HCT116 (cell line): ENCODE measurements around the gene RNF212B. TPM values are rescaled to one million over a fixed set of nuclear protein-coding genes. Genes with fewer than 3 reads are reported as not detected.

ENCODE experiments used
- ATAC-seq: fragments of 200-7000 bp; cut with Tn5 transposase; 2 replicates; pipeline ENCODE4 v1.9.1; 2020; ENCODE audit warnings: mild to moderate bottlenecking, moderate library complexity
- BruUV-seq: library from RNA; stranded (reverse); fragments of 400-500 nt; replicated peaks from 2 replicates; lab custom pipeline; 2021; lab: Mats Ljungman, UMichigan
- CTCF ChIA-PET: fragments of 300-600 bp; sonication (Branson Sonifier 250); formaldehyde crosslinking; loops from one replicate; lab custom pipeline; 2021; ENCODE audit warnings: antibody characterized with exemption; lab: Charles Lee
- POLR2A ChIA-PET: fragments of 300-600, 350-600 bp; sonication (Branson Sonifier 250); formaldehyde crosslinking; loops from one replicate; lab custom pipeline; 2021; ENCODE audit warnings: antibody characterized with exemption; lab: Charles Lee
- RAD21 ChIA-PET, 2 experiments: fragments of 300-600 bp; sonication (Branson Sonifier 250); formaldehyde crosslinking; loops; one replicate each; lab custom pipeline; 2023; ENCODE audit warnings: low total read pairs in 2 of 2; ENCODE audit not compliant: uncharacterized antibody in 2 of 2, unreplicated experiment in 2 of 2, low non-redundant PET in 1 of 2; lab: Charles Lee
- DNase-seq: peaks from one replicate; pipeline ENCODE4 v3.0.0-alpha.2; 2010; ENCODE audit warnings: low read depth, low spot score
- H2AFZ ChIP-seq: fragments of 200-600 bp; shearing (Covaris generic), sonication (generic); 2 replicates; pipeline ENCODE4 v1.6.1; 2017; ENCODE audit warnings: low read depth, mixed run types, mixed read lengths, antibody characterized with exemption, low read length; ENCODE audit not compliant: poor library complexity, severe bottlenecking
- H3K27ac ChIP-seq: 2 replicates; pipeline ENCODE4 v1.5.1; 2012; ENCODE audit warnings: low read depth, low read length
- H3K27me3 ChIP-seq: fragments of 200-600 bp; sonication (generic); 2 replicates; pipeline ENCODE4 v1.6.1; 2016; ENCODE audit warnings: mixed run types, low read length, mixed read lengths; ENCODE audit not compliant: insufficient read depth
- H3K36me3 ChIP-seq, 2 experiments: fragments of 200-500 bp in 1 of 2; fragments of 200-600 bp in 1 of 2; sonication (Bioruptor generic) in 1 of 2; sonication (generic) in 1 of 2; 2 replicates each; pipeline versions ENCODE4 v1.5.1 to v1.6.1; 2014 to 2016; ENCODE audit warnings: low read length in 2 of 2, inconsistent platforms in 1 of 2, mixed read lengths in 1 of 2, mixed run types in 1 of 2; ENCODE audit not compliant: insufficient read depth in 2 of 2, control insufficient read depth in 1 of 2
- H3K4me1 ChIP-seq, 2 experiments: fragments of 200-600 bp in 1 of 2; sonication (generic) in 1 of 2; 2 replicates each; pipeline versions ENCODE4 v1.5.1 to v1.6.1; 2012 to 2017; ENCODE audit warnings: low read length in 2 of 2, inconsistent platforms in 1 of 2, mild to moderate bottlenecking in 1 of 2, mixed read lengths in 1 of 2, mixed run types in 1 of 2, moderate library complexity in 1 of 2; ENCODE audit not compliant: insufficient read depth in 2 of 2, control insufficient read depth in 1 of 2
- H3K4me2 ChIP-seq: fragments of 200-600 bp; sonication (generic); 2 replicates; pipeline ENCODE4 v1.6.1; 2017; ENCODE audit warnings: mixed run types, low read length, mixed read lengths
- H3K4me3 ChIP-seq, 2 experiments: fragments of 200-600 bp in 1 of 2; sonication (generic) in 1 of 2; replicated peaks in 1 of 2; 2 replicates each; pipeline ENCODE4 v1.5.1; 2011 to 2016; ENCODE audit warnings: low read length in 2 of 2, control low read depth in 1 of 2, low read depth in 1 of 2, mild to moderate bottlenecking in 1 of 2, mixed read lengths in 1 of 2, mixed run types in 1 of 2
- H3K79me2 ChIP-seq: fragments of 200-600 bp; sonication (generic); 2 replicates; pipeline ENCODE4 v1.6.1; 2017; ENCODE audit warnings: mild to moderate bottlenecking, mixed run types, low read length, moderate library complexity, mixed read lengths; ENCODE audit not compliant: insufficient read depth
- H3K9ac ChIP-seq: fragments of 200-600 bp; sonication (generic); 2 replicates; pipeline ENCODE4 v1.6.1; 2016; ENCODE audit warnings: low read length, mixed read lengths
- H3K9me2 ChIP-seq: fragments of 200-600 bp; sonication (generic), shearing (Covaris generic); 2 replicates; pipeline ENCODE4 v1.6.1; 2017; ENCODE audit warnings: mixed run types, mild to moderate bottlenecking, moderate library complexity; ENCODE audit not compliant: insufficient read depth
- H3K9me3 ChIP-seq, 2 experiments: fragments of 200-500 bp in 1 of 2; fragments of 200-600 bp in 1 of 2; sonication (Bioruptor generic) in 1 of 2; sonication (generic) in 1 of 2; 2 replicates each; pipeline ENCODE4 v1.6.1; 2014 to 2017; ENCODE audit warnings: low read length in 2 of 2, mixed read lengths in 2 of 2, inconsistent platforms in 1 of 2, low read depth in 1 of 2, mild to moderate bottlenecking in 1 of 2, mixed run types in 1 of 2, moderate library complexity in 1 of 2; ENCODE audit not compliant: control insufficient read depth in 1 of 2, insufficient read depth in 1 of 2
- H4K20me1 ChIP-seq: fragments of 200-600 bp; sonication (generic), shearing (Covaris generic); 2 replicates; pipeline ENCODE4 v1.6.1; 2017; ENCODE audit warnings: mixed run types, mild to moderate bottlenecking, moderate library complexity; ENCODE audit not compliant: insufficient read depth
- CEBPB ChIP-seq: IDR thresholded peaks from 2 replicates; pipeline ENCODE4 v1.6.1; 2012; ENCODE audit warnings: low read depth
- EGR1 ChIP-seq: IDR thresholded peaks from 2 replicates; pipeline ENCODE4 v1.6.1; 2012; ENCODE audit warnings: low read depth
- EZH2 ChIP-seq: fragments of 200-600 bp; sonication (generic); IDR thresholded peaks from 2 replicates; pipeline ENCODE4 v1.6.1; 2017; ENCODE audit warnings: antibody characterized with exemption, mixed run types
- FOSL1 ChIP-seq: IDR thresholded peaks from 2 replicates; pipeline ENCODE4 v1.6.1; 2012; ENCODE audit warnings: low read depth
- POLR2A ChIP-seq: IDR thresholded peaks from 2 replicates; pipeline ENCODE4 v1.7.0; 2011; ENCODE audit warnings: borderline replicate concordance; ENCODE audit not compliant: insufficient read depth, insufficient read length; ENCODE audit errors: extremely low read depth
- POLR2AphosphoS5 ChIP-seq: IDR thresholded peaks from 2 replicates; pipeline ENCODE4 v1.6.1; 2011; ENCODE audit warnings: mild to moderate bottlenecking, low read depth, low read length, moderate library complexity
- SIN3A ChIP-seq: IDR thresholded peaks from 2 replicates; pipeline ENCODE4 v1.6.1; 2012; ENCODE audit warnings: low read depth
- SRF ChIP-seq: IDR thresholded peaks from 2 replicates; pipeline ENCODE4 v1.6.1; 2012; ENCODE audit warnings: low read depth
- YY1 ChIP-seq: IDR thresholded peaks from 2 replicates; pipeline ENCODE4 v1.6.1; 2011; ENCODE audit warnings: low read length, low read depth, moderate library complexity, mild to moderate bottlenecking; ENCODE audit not compliant: insufficient replicate concordance; ENCODE audit errors: extremely low read depth
- ZNF274 ChIP-seq: fragments of 200-500 bp; sonication (Bioruptor generic); IDR thresholded peaks from 2 replicates; pipeline ENCODE4 v1.6.1; 2014; ENCODE audit warnings: mild to moderate bottlenecking, low read depth, low read length, inconsistent platforms
- intact Hi-C: fragments of 100-400 bp; cut with micrococcal nuclease; formaldehyde crosslinking; loops from 2 replicates; pipeline ENCODE4 v1.10.0; 2022
- total RNA-seq: library from RNA; stranded (reverse); gene quantifications from one replicate; pipeline ENCODE4 v1.2.1, GENCODE V29; 2021; ENCODE audit not compliant: unreplicated experiment
- TF ChIP-seq, protein P1 (sequence below), 3 experiments: fragments of 200-600 bp in 1 of 3; sonication (generic) in 1 of 3; IDR thresholded peaks in 2 of 3; conservative IDR thresholded peaks in 1 of 3; 2 replicates each; pipeline ENCODE4 v1.5.1; 2012 to 2017; ENCODE audit warnings: low read depth in 2 of 3, low read length in 2 of 3, antibody characterized with exemption in 1 of 3, borderline replicate concordance in 1 of 3, control low read depth in 1 of 3, mild to moderate bottlenecking in 1 of 3, mixed read lengths in 1 of 3, mixed run types in 1 of 3, moderate library complexity in 1 of 3; ENCODE audit not compliant: insufficient read depth in 1 of 3
- TF ChIP-seq, protein P2 (sequence below): IDR thresholded peaks from 2 replicates; pipeline ENCODE4 v1.6.1; 2012
- TF ChIP-seq, protein P3 (sequence below): IDR thresholded peaks from 2 replicates; pipeline ENCODE4 v1.6.1; 2011; ENCODE audit warnings: mild to moderate bottlenecking, low read length, moderate library complexity; ENCODE audit not compliant: insufficient replicate concordance; ENCODE audit errors: extremely low read depth

RNF212B gene
- total RNA-seq, 1 experiment from 2014 or later, result not detected

- no peak for DNase-seq
- BruUV-seq, result no TSS peak
- H3K79me2 ChIP-seq, result no peaks in the 10 kb centered on the region
- ChIA-PET RAD21 (no interaction called here), POLR2A (no interaction called here), CTCF (interaction anchor here (1.2 kb wide), 1 partner anchor 9 kb away, joined by 3 read pairs; no protein-coding TSS in a partner anchor)
- intact Hi-C loops, result no loop called here
- H2AFZ ChIP-seq, result no peak overlapping the region
- H3K36me3 ChIP-seq, result no peaks in the 10 kb centered on the region
- no peak overlapping the region for H3K4me2 ChIP-seq
- no peak overlapping the region for H3K27ac ChIP-seq
- ATAC-seq, result no peak
- H3K9me2 ChIP-seq, result no peaks in the 10 kb centered on the region
- H3K9me3 ChIP-seq, result no peaks in the 10 kb centered on the region
- no peak overlapping the region for H3K4me3 ChIP-seq
- H3K27me3 ChIP-seq, result no peaks in the 10 kb centered on the region
- H3K4me1 ChIP-seq, result no peaks in the 10 kb centered on the region
- no peak for TF ChIP-seq EGR1
- TF ChIP-seq POLR2A, result no peak
- no peak for TF ChIP-seq POLR2AphosphoS5
- TF ChIP-seq YY1, result no peak
- no peaks in the 10 kb centered on the region for H4K20me1 ChIP-seq
- no peak overlapping the region for H3K9ac ChIP-seq
Observed at GRCh38 chr14:23208324-23208723, 29.4 kb upstream of the RNF212B start.

- Histone ChIP-seq H3K9me3 (no peaks in the 10 kb centered on the region; a peak in 1 of 4 replicates), H3K79me2 (no peaks in the 10 kb centered on the region), H3K4me3 (no peak overlapping the region), H3K9me2 (no peaks in the 10 kb centered on the region), H3K4me2 (no peak overlapping the region), H4K20me1 (no peaks in the 10 kb centered on the region), H3K4me1 (no peaks in the 10 kb centered on the region), H3K27ac (no peak overlapping the region), H3K36me3 (no peaks in the 10 kb centered on the region), H3K9ac (no peak overlapping the region), H2AFZ (no peak overlapping the region), H3K27me3 (no peaks in the 10 kb centered on the region)
- RAD21 ChIA-PET, result no interaction called here
- TF ChIP-seq, protein P1, sequence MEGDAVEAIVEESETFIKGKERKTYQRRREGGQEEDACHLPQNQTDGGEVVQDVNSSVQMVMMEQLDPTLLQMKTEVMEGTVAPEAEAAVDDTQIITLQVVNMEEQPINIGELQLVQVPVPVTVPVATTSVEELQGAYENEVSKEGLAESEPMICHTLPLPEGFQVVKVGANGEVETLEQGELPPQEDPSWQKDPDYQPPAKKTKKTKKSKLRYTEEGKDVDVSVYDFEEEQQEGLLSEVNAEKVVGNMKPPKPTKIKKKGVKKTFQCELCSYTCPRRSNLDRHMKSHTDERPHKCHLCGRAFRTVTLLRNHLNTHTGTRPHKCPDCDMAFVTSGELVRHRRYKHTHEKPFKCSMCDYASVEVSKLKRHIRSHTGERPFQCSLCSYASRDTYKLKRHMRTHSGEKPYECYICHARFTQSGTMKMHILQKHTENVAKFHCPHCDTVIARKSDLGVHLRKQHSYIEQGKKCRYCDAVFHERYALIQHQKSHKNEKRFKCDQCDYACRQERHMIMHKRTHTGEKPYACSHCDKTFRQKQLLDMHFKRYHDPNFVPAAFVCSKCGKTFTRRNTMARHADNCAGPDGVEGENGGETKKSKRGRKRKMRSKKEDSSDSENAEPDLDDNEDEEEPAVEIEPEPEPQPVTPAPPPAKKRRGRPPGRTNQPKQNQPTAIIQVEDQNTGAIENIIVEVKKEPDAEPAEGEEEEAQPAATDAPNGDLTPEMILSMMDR (IDR thresholded peaks at IDR 0.05 in 2 of 3, conservative IDR thresholded peaks at IDR 0.05 in 1 of 3; ENCODE audit: borderline replicate concordance in 1 of 3, insufficient read depth in 1 of 3, low read depth in 2 of 3, low read length in 2 of 3), result no peak
- TF ChIP-seq FOSL1, result no peak
- TF ChIP-seq SIN3A, result no peak
- TF ChIP-seq CEBPB, result no peak
- TF ChIP-seq, protein P2, sequence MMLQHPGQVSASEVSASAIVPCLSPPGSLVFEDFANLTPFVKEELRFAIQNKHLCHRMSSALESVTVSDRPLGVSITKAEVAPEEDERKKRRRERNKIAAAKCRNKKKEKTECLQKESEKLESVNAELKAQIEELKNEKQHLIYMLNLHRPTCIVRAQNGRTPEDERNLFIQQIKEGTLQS, result no peak
- TF ChIP-seq EGR1, result no peak
- no peak for TF ChIP-seq SRF
- TF ChIP-seq, protein P3, sequence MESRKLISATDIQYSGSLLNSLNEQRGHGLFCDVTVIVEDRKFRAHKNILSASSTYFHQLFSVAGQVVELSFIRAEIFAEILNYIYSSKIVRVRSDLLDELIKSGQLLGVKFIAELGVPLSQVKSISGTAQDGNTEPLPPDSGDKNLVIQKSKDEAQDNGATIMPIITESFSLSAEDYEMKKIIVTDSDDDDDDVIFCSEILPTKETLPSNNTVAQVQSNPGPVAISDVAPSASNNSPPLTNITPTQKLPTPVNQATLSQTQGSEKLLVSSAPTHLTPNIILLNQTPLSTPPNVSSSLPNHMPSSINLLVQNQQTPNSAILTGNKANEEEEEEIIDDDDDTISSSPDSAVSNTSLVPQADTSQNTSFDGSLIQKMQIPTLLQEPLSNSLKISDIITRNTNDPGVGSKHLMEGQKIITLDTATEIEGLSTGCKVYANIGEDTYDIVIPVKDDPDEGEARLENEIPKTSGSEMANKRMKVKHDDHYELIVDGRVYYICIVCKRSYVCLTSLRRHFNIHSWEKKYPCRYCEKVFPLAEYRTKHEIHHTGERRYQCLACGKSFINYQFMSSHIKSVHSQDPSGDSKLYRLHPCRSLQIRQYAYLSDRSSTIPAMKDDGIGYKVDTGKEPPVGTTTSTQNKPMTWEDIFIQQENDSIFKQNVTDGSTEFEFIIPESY, result no peak
- no peak for TF ChIP-seq ZNF274
- no peak for TF ChIP-seq POLR2AphosphoS5
- no peak for TF ChIP-seq EZH2
- POLR2A ChIA-PET, result no interaction called here
- intact Hi-C loops, result no loop called here
- BruUV-seq, result no TSS peak
- ATAC-seq, result no peak
- CTCF ChIA-PET, result no interaction called here
- no peak for DNase-seq
Observed at GRCh38 chr14:23209651-23210423, 27.9 kb upstream of the RNF212B start.
